Muscle layer of colon (tissue), 2 donors: Measurements from ENCODE around the gene KRTAP2-1.
"Not testable (repeated sequence)": the region's sequence is repeated elsewhere in the genome, so short reads cannot be mapped to it uniquely, and the experiment has no call there.

Experiments
- H3K27ac ChIP-seq: one replicate; pipeline ENCODE4 v1.7.0; 2013; ENCODE audit warnings: low read depth, mild to moderate bottlenecking, low read length, moderate library complexity
- H3K27me3 ChIP-seq, 2 donors: one replicate each; pipeline ENCODE4 v1.7.0; 2013; ENCODE audit warnings: low read length in 2 of 2, mild to moderate bottlenecking in 2 of 2; ENCODE audit not compliant: insufficient read depth in 2 of 2, control insufficient read depth in 1 of 2
- H3K36me3 ChIP-seq: one replicate; pipeline ENCODE4 v1.7.0; 2013; ENCODE audit warnings: mild to moderate bottlenecking, low read length; ENCODE audit not compliant: insufficient read depth
- H3K4me1 ChIP-seq: one replicate; pipeline ENCODE4 v1.7.0; 2013; ENCODE audit warnings: mild to moderate bottlenecking, low read length; ENCODE audit not compliant: insufficient read depth
- H3K4me3 ChIP-seq, 2 donors: one replicate each; pipeline ENCODE4 v1.7.0; 2013; ENCODE audit warnings: low read length in 2 of 2, low read depth in 1 of 2, mild to moderate bottlenecking in 1 of 2, moderate library complexity in 1 of 2
- H3K9ac ChIP-seq: one replicate; pipeline ENCODE4 v1.7.0; 2013; ENCODE audit warnings: low read length
- H3K9me3 ChIP-seq: one replicate; pipeline ENCODE4 v1.7.0; 2013; ENCODE audit warnings: mild to moderate bottlenecking, low read length
- donor health status: abdominal sarcoma.
- donor health status: Adenocarcinoma of cecum.

KRTAP2-1 gene

GRCh38 chr17:41046735-41047465 lies at the start of gene KRTAP2-1:
KRTAP2-1 (minus strand) TSS chr17:41047316; CDS start chr17:41047267, 49 bp downstream.
- not testable (repeated sequence) for H3K27ac ChIP-seq, H3K4me3 ChIP-seq, H3K9me3 ChIP-seq, H3K4me1 ChIP-seq, H3K9ac ChIP-seq, H3K36me3 ChIP-seq, H3K27me3 ChIP-seq

GRCh38 chr17:41096055-41096454 lies 48.9 kb upstream of the KRTAP2-1 start:
- no peaks in the 10 kb centered on the region for H3K36me3 ChIP-seq
- no peak overlapping the region for H3K4me3 ChIP-seq
- no peak overlapping the region for H3K27ac ChIP-seq
- no peak overlapping the region for H3K9ac ChIP-seq
- no peaks in the 10 kb centered on the region for H3K9me3 ChIP-seq
- H3K4me1 ChIP-seq, result no peaks in the 10 kb centered on the region
- H3K27me3 ChIP-seq, result no peaks in the 10 kb centered on the region

- not testable (repeated sequence) for H3K9me3 ChIP-seq, H3K9ac ChIP-seq, H3K27ac ChIP-seq, H3K27me3 ChIP-seq, H3K36me3 ChIP-seq, H3K4me1 ChIP-seq, H3K4me3 ChIP-seq
Measured at GRCh38 chr17:41088760-41089352, 41.7 kb upstream of the KRTAP2-1 start.

- not testable (repeated sequence) for H3K36me3 ChIP-seq, H3K27ac ChIP-seq, H3K4me1 ChIP-seq, H3K27me3 ChIP-seq, H3K9ac ChIP-seq, H3K4me3 ChIP-seq, H3K9me3 ChIP-seq
Measured at GRCh38 chr17:41084100-41084856, 37.2 kb upstream of the KRTAP2-1 start, which contains the start of gene KRTAP4-7. KRTAP4-7 (plus strand) TSS chr17:41084150; CDS start chr17:41084207, 57 bp downstream.

GRCh38 chr17:41083427-41083826 lies 36.3 kb upstream of the KRTAP2-1 start:
- not testable (repeated sequence) for H3K9ac ChIP-seq, H3K4me3 ChIP-seq, H3K36me3 ChIP-seq, H3K27ac ChIP-seq, H3K27me3 ChIP-seq, H3K4me1 ChIP-seq, H3K9me3 ChIP-seq

- H3K27ac ChIP-seq, result no peak overlapping the region
- no peaks in the 10 kb centered on the region for H3K36me3 ChIP-seq
- no peaks in the 10 kb centered on the region for H3K27me3 ChIP-seq
- H3K9me3 ChIP-seq, result no peaks in the 10 kb centered on the region
- H3K9ac ChIP-seq, result no peak overlapping the region
- no peak overlapping the region for H3K4me3 ChIP-seq
- H3K4me1 ChIP-seq, result no peaks in the 10 kb centered on the region
Measured at GRCh38 chr17:41082626-41083025, 35.5 kb upstream of the KRTAP2-1 start.

- H3K9ac ChIP-seq, result no peak overlapping the region
- H3K9me3 ChIP-seq, result no peaks in the 10 kb centered on the region
- H3K27me3 ChIP-seq, result no peaks in the 10 kb centered on the region
- no peak overlapping the region for H3K27ac ChIP-seq
- no peak overlapping the region for H3K4me3 ChIP-seq
- H3K4me1 ChIP-seq, result no peaks in the 10 kb centered on the region
- H3K36me3 ChIP-seq, result no peaks in the 10 kb centered on the region
Measured at GRCh38 chr17:41076788-41077187, 29.7 kb upstream of the KRTAP2-1 start.

- H3K4me3 ChIP-seq, result no peak overlapping the region
- no peaks in the 10 kb centered on the region for H3K4me1 ChIP-seq
- H3K27me3 ChIP-seq, result no peaks in the 10 kb centered on the region
- H3K27ac ChIP-seq, result no peak overlapping the region
- no peaks in the 10 kb centered on the region for H3K36me3 ChIP-seq
- no peaks in the 10 kb centered on the region for H3K9me3 ChIP-seq
- H3K9ac ChIP-seq, result no peak overlapping the region
Measured at GRCh38 chr17:41073676-41074075, 26.6 kb upstream of the KRTAP2-1 start.

GRCh38 chr17:41071606-41072360 lies 24.7 kb upstream of the KRTAP2-1 start:
- Histone ChIP-seq H3K9ac (no peak overlapping the region), H3K4me1 (no peaks in the 10 kb centered on the region), H3K4me3 (no peak overlapping the region), H3K27me3 (no peaks in the 10 kb centered on the region), H3K36me3 (no peaks in the 10 kb centered on the region), H3K27ac (no peak overlapping the region), H3K9me3 (no peaks in the 10 kb centered on the region)

- no peaks in the 10 kb centered on the region for H3K36me3 ChIP-seq
- H3K9me3 ChIP-seq, result no peaks in the 10 kb centered on the region
- H3K4me1 ChIP-seq, result no peaks in the 10 kb centered on the region
- no peak overlapping the region for H3K4me3 ChIP-seq
- H3K9ac ChIP-seq, result no peak overlapping the region
- no peak overlapping the region for H3K27ac ChIP-seq
- no peaks in the 10 kb centered on the region for H3K27me3 ChIP-seq
Measured at GRCh38 chr17:41069031-41069430, 21.9 kb upstream of the KRTAP2-1 start.

GRCh38 chr17:41067281-41067680 lies 20.2 kb upstream of the KRTAP2-1 start:
- Histone ChIP-seq H3K9ac (no peak overlapping the region), H3K4me1 (no peaks in the 10 kb centered on the region), H3K9me3 (no peaks in the 10 kb centered on the region), H3K4me3 (no peak overlapping the region), H3K27ac (no peak overlapping the region), H3K27me3 (no peaks in the 10 kb centered on the region), H3K36me3 (no peaks in the 10 kb centered on the region)
